ENCODE results near the gene YES1.

- TF ChIP-seq, protein P1, sequence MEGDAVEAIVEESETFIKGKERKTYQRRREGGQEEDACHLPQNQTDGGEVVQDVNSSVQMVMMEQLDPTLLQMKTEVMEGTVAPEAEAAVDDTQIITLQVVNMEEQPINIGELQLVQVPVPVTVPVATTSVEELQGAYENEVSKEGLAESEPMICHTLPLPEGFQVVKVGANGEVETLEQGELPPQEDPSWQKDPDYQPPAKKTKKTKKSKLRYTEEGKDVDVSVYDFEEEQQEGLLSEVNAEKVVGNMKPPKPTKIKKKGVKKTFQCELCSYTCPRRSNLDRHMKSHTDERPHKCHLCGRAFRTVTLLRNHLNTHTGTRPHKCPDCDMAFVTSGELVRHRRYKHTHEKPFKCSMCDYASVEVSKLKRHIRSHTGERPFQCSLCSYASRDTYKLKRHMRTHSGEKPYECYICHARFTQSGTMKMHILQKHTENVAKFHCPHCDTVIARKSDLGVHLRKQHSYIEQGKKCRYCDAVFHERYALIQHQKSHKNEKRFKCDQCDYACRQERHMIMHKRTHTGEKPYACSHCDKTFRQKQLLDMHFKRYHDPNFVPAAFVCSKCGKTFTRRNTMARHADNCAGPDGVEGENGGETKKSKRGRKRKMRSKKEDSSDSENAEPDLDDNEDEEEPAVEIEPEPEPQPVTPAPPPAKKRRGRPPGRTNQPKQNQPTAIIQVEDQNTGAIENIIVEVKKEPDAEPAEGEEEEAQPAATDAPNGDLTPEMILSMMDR (IDR thresholded peaks at IDR 0.05): no peak
- TF ChIP-seq POLR2AphosphoS5 (IDR thresholded peaks at IDR 0.05): no peak
- no peak for TF ChIP-seq EP300 (IDR thresholded peaks at IDR 0.05; ENCODE audit: low read depth)
- no peak for TF ChIP-seq POLR2A (IDR thresholded peaks at IDR 0.05)
Measured at GRCh38 chr18:820591-821165, 8.6 kb upstream of the YES1 start.

Data from transverse colon (tissue), 4 donors.